HEK293 (cell line): Measurements from ENCODE around the gene RTN4RL2.

ENCODE experiments used
- CTCF ChIA-PET: fragments of 350-600 bp; formaldehyde crosslinking; extraction: SDS; loops from one replicate; lab custom pipeline; 2021; ENCODE audit warnings: antibody characterized with exemption; lab: Yijun Ruan, JAX
- POLR2A ChIA-PET: fragments of 300-600 bp; formaldehyde crosslinking; extraction: SDS; loops from one replicate; lab custom pipeline; 2020; ENCODE audit warnings: antibody characterized with exemption, inconsistent platforms; lab: Yijun Ruan, JAX
- H3K27ac ChIP-seq: fragments of 200-500 bp; sonication (Bioruptor generic); 2 replicates; pipeline ENCODE4 v1.5.1; 2014; ENCODE audit warnings: low read depth, low read length, control low read depth, inconsistent platforms; ENCODE audit errors: extremely low read depth
- H3K36me3 ChIP-seq, 2 experiments: fragments of 200-500 bp in 1 of 2; sonication (Bioruptor generic) in 1 of 2; 1 replicate in 1 of 2; 2 replicates in 1 of 2; pipeline ENCODE4 v1.5.1; 2014 to 2017; ENCODE audit warnings: inconsistent platforms in 2 of 2, low read length in 2 of 2; ENCODE audit not compliant: control insufficient read depth in 2 of 2, insufficient read depth in 1 of 2
- H3K4me1 ChIP-seq: fragments of 200-500 bp; sonication (Bioruptor generic); 2 replicates; pipeline ENCODE4 v1.5.1; 2014; ENCODE audit warnings: mild to moderate bottlenecking, low read length, inconsistent platforms; ENCODE audit not compliant: control insufficient read depth, insufficient read depth
- H3K4me3 ChIP-seq: 2 replicates; pipeline ENCODE4 v1.5.1; 2011; ENCODE audit warnings: low read depth, mild to moderate bottlenecking, control low read depth, low read length, moderate library complexity
- H3K9me3 ChIP-seq: fragments of 200-500 bp; sonication (Bioruptor generic); 2 replicates; pipeline ENCODE4 v1.5.1; 2014; ENCODE audit warnings: low read depth, low read length, inconsistent platforms; ENCODE audit not compliant: control insufficient read depth, insufficient read depth
- BCL6B ChIP-seq: fragments of 450-650 bp; formaldehyde crosslinking; IDR thresholded peaks from 2 replicates; pipeline ENCODE4 v1.5.1; 2017; ENCODE audit warnings: missing biosample characterization, missing genetic modification characterization
- GLIS2 ChIP-seq: fragments of 450-650 bp; formaldehyde crosslinking; IDR thresholded peaks from 2 replicates; pipeline ENCODE4 v1.5.1; 2016; ENCODE audit warnings: missing biosample characterization, missing genetic modification characterization
- HOXC10 ChIP-seq: sonication (generic); formaldehyde crosslinking; IDR thresholded peaks from 2 replicates; pipeline ENCODE4 v1.8.1; 2023; ENCODE audit warnings: mild to moderate bottlenecking, missing genetic modification reagents
- KLF1 ChIP-seq: fragments of 450-650 bp; formaldehyde crosslinking; IDR thresholded peaks from 2 replicates; pipeline ENCODE4 v1.5.1; 2016; ENCODE audit warnings: missing biosample characterization, missing genetic modification characterization
- KLF9 ChIP-seq: fragments of 450-650 bp; formaldehyde crosslinking; IDR thresholded peaks from 2 replicates; pipeline ENCODE4 v1.5.1; 2016; ENCODE audit warnings: missing biosample characterization, missing genetic modification characterization, low read depth
- ZBTB11 ChIP-seq: fragments of 450-650 bp; formaldehyde crosslinking; conservative IDR thresholded peaks from 2 replicates; pipeline ENCODE4 v1.5.1; 2016; ENCODE audit warnings: low read depth, missing biosample characterization, missing genetic modification characterization
- ZFP37 ChIP-seq: fragments of 450-650 bp; formaldehyde crosslinking; IDR thresholded peaks from 2 replicates; pipeline ENCODE4 v1.5.1; 2016; ENCODE audit warnings: missing biosample characterization, missing genetic modification characterization
- ZFP41 ChIP-seq: fragments of 450-650 bp; formaldehyde crosslinking; IDR thresholded peaks from 2 replicates; pipeline ENCODE4 v1.5.1; 2016; ENCODE audit warnings: missing biosample characterization, missing genetic modification characterization, borderline replicate concordance
- ZNF121 ChIP-seq: fragments of 450-650 bp; formaldehyde crosslinking; IDR thresholded peaks from 2 replicates; pipeline ENCODE4 v1.5.1; 2016; ENCODE audit warnings: missing biosample characterization, missing genetic modification characterization
- ZNF140 ChIP-seq: fragments of 450-650 bp; formaldehyde crosslinking; IDR thresholded peaks from 2 replicates; pipeline ENCODE4 v1.5.1; 2016; ENCODE audit warnings: missing biosample characterization, missing genetic modification characterization
- ZNF19 ChIP-seq: fragments of 450-650 bp; formaldehyde crosslinking; IDR thresholded peaks from 2 replicates; pipeline ENCODE4; 2016; ENCODE audit warnings: missing biosample characterization, missing genetic modification characterization, low read depth
- ZNF211 ChIP-seq: fragments of 450-650 bp; formaldehyde crosslinking; IDR thresholded peaks from 2 replicates; pipeline ENCODE4 v1.5.1; 2016; ENCODE audit warnings: low read depth, missing biosample characterization, missing genetic modification characterization
- ZNF248 ChIP-seq: fragments of 450-650 bp; formaldehyde crosslinking; IDR thresholded peaks from 2 replicates; pipeline ENCODE4 v1.5.1; 2017; ENCODE audit warnings: missing biosample characterization, missing genetic modification characterization
- ZNF354C ChIP-seq: fragments of 450-650 bp; formaldehyde crosslinking; IDR thresholded peaks from 2 replicates; pipeline ENCODE4 v1.5.1; 2016; ENCODE audit warnings: missing biosample characterization, missing genetic modification characterization, low read depth, borderline replicate concordance
- ZNF37A ChIP-seq: fragments of 450-650 bp; IDR thresholded peaks from 2 replicates; pipeline ENCODE4 v1.5.1; 2018; ENCODE audit warnings: missing biosample characterization, missing genetic modification characterization
- ZNF416 ChIP-seq: fragments of 450-650 bp; formaldehyde crosslinking; IDR thresholded peaks from 2 replicates; pipeline ENCODE4 v1.5.1; 2016; ENCODE audit warnings: missing biosample characterization, missing genetic modification characterization
- ZNF510 ChIP-seq: fragments of 450-650 bp; formaldehyde crosslinking; IDR thresholded peaks from 2 replicates; pipeline ENCODE4 v1.5.1; 2018; ENCODE audit warnings: mild to moderate bottlenecking, missing genetic modification characterization, missing biosample characterization; ENCODE audit not compliant: insufficient replicate concordance
- ZNF560 ChIP-seq: fragments of 450-650 bp; formaldehyde crosslinking; IDR thresholded peaks from 2 replicates; pipeline ENCODE4 v1.5.1; 2017; ENCODE audit warnings: missing biosample characterization, missing genetic modification characterization, borderline replicate concordance
- ZNF561 ChIP-seq: fragments of 450-650 bp; IDR thresholded peaks from 2 replicates; pipeline ENCODE4 v1.5.1; 2018; ENCODE audit warnings: missing biosample characterization, missing genetic modification characterization, borderline replicate concordance
- ZNF660 ChIP-seq: fragments of 450-650 bp; IDR thresholded peaks from 2 replicates; pipeline ENCODE4 v1.5.1; 2018; ENCODE audit warnings: missing biosample characterization, mild to moderate bottlenecking, missing genetic modification characterization
- ZNF768 ChIP-seq: fragments of 450-650 bp; formaldehyde crosslinking; IDR thresholded peaks from 2 replicates; pipeline ENCODE4 v1.5.1; 2018; ENCODE audit warnings: missing biosample characterization, mild to moderate bottlenecking, missing genetic modification characterization
- ZNF776 ChIP-seq: fragments of 450-650 bp; formaldehyde crosslinking; IDR thresholded peaks from 2 replicates; pipeline ENCODE4 v1.5.0; 2017; ENCODE audit warnings: missing biosample characterization, missing genetic modification characterization, borderline replicate concordance
- TF ChIP-seq, protein P1 (sequence below): fragments of 450-650 bp; formaldehyde crosslinking; IDR thresholded peaks from 2 replicates; pipeline ENCODE4 v1.5.1; 2016; ENCODE audit warnings: missing biosample characterization, missing genetic modification characterization, low read depth

RTN4RL2 gene

GRCh38 chr11:57504511-57504910 lies 44.2 kb downstream of the RTN4RL2 start:
- Histone ChIP-seq H3K36me3 (peaks cover 0 to 5% of the 10 kb centered on the region in 2 experiments; a peak in 1 of 3 replicates), H3K27ac (no peak overlapping the region), H3K4me3 (no peak overlapping the region), H3K4me1 (no peaks in the 10 kb centered on the region), H3K9me3 (no peaks in the 10 kb centered on the region)
- ChIA-PET CTCF (interaction anchor here (0.7 to 4.4 kb wide), 4 partner anchors 11 to 47 kb away, joined by 3 to 31 read pairs (median 10); no protein-coding TSS in a partner anchor), POLR2A (no interaction called here)
- no peak for TF ChIP-seq GLIS2 (tag by site-specific recombination)
- no peak for TF ChIP-seq ZNF248 (tag by site-specific recombination)
- TF ChIP-seq KLF9 (tag by site-specific recombination), result no peak
- no peak for TF ChIP-seq ZNF660 (tag by site-specific recombination)

- H3K36me3 ChIP-seq, result no peaks in the 10 kb centered on the region
- no peaks in the 10 kb centered on the region for H3K9me3 ChIP-seq
- H3K4me1 ChIP-seq, result no peaks in the 10 kb centered on the region
- no peak overlapping the region for H3K27ac ChIP-seq
- no peak for TF ChIP-seq ZFP41
- no peak for TF ChIP-seq ZNF121
- no peak for TF ChIP-seq ZNF560 (tag by site-specific recombination)
- no peak for TF ChIP-seq ZNF37A (tag by site-specific recombination)
- TF ChIP-seq ZNF416 (tag by site-specific recombination), result no peak
- TF ChIP-seq, all 188 proteins: peak for 0
- no peak overlapping the region for H3K4me3 ChIP-seq
- POLR2A ChIA-PET, result no interaction called here
- CTCF ChIA-PET, result interaction anchor here (3.1 to 4.4 kb wide), 2 partner anchors 13 to 21 kb away, joined by 16 to 31 read pairs; no protein-coding TSS in a partner anchor
These were observed 46.2 kb downstream of the RTN4RL2 start for GRCh38 chr11:57506522-57506921.

GRCh38 chr11:57508341-57509170 lies 48.2 kb downstream of the RTN4RL2 start:
- Histone ChIP-seq H3K36me3 (no peaks in the 10 kb centered on the region), H3K9me3 (no peaks in the 10 kb centered on the region), H3K4me1 (no peaks in the 10 kb centered on the region), H3K4me3 (no peak overlapping the region), H3K27ac (no peak overlapping the region)
- CTCF ChIA-PET, result interaction anchor here (0.6 to 1.5 kb wide), 2 partner anchors 15 to 23 kb away, joined by 4 to 8 read pairs; no protein-coding TSS in a partner anchor
- POLR2A ChIA-PET, result no interaction called here
- no peak for TF ChIP-seq ZNF660 (tag by site-specific recombination)
- TF ChIP-seq ZNF416 (tag by site-specific recombination), result no peak
- TF ChIP-seq ZBTB11 (tag by site-specific recombination), result no peak
- TF ChIP-seq ZNF776 (tag by site-specific recombination), result no peak
- TF ChIP-seq ZNF354C (tag by site-specific recombination), result no peak
- TF ChIP-seq ZNF561 (tag by site-specific recombination), result no peak
- no peak for TF ChIP-seq ZNF510
- TF ChIP-seq HOXC10 (CRISPR knock-in tag), result no peak
- no peak for TF ChIP-seq BCL6B (tag by site-specific recombination)
- TF ChIP-seq ZFP37 (tag by site-specific recombination), result no peak
- no peak for TF ChIP-seq ZNF768
- TF ChIP-seq ZNF19 (tag by site-specific recombination), result no peak
- TF ChIP-seq ZNF140 (tag by site-specific recombination), result no peak
- TF ChIP-seq KLF1 (tag by site-specific recombination), result no peak
- TF ChIP-seq, protein P1, sequence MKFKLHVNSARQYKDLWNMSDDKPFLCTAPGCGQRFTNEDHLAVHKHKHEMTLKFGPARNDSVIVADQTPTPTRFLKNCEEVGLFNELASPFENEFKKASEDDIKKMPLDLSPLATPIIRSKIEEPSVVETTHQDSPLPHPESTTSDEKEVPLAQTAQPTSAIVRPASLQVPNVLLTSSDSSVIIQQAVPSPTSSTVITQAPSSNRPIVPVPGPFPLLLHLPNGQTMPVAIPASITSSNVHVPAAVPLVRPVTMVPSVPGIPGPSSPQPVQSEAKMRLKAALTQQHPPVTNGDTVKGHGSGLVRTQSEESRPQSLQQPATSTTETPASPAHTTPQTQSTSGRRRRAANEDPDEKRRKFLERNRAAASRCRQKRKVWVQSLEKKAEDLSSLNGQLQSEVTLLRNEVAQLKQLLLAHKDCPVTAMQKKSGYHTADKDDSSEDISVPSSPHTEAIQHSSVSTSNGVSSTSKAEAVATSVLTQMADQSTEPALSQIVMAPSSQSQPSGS (tag by site-specific recombination), result no peak
- no peak for TF ChIP-seq ZNF211 (tag by site-specific recombination)
